Keratinocyte (primary cell): ENCODE results near the gene MYO9A. TPM values are rescaled to one million over a fixed set of nuclear protein-coding genes. Genes with fewer than 3 reads are reported as not detected.

Source experiments
- DNase-seq: peaks from one replicate; pipeline ENCODE4 v3.0.0-alpha.2; 2011; ENCODE audit warnings: low read depth, missing footprints, low spot score
- FAIRE-seq: peaks from 2 replicates; lab custom pipeline; 2011; peaks lifted over from hg19 to GRCh38; lab: Jason Lieb, UNC
- H2AFZ ChIP-seq: 2 replicates; pipeline ENCODE4 v1.6.0; 2012; ENCODE audit warnings: low read length, control low read depth, inconsistent platforms; ENCODE audit not compliant: control insufficient read depth
- H3K27ac ChIP-seq: 2 replicates; pipeline ENCODE4 v1.5.1; 2011; ENCODE audit warnings: low read length; ENCODE audit not compliant: control insufficient read depth, insufficient read depth
- H3K27me3 ChIP-seq: 3 replicates; pipeline ENCODE4 v1.6.0; 2011; ENCODE audit warnings: low read length; ENCODE audit not compliant: control insufficient read depth, insufficient read depth; ENCODE audit errors: extremely low read depth
- H3K36me3 ChIP-seq, 2 experiments: 2 replicates in 1 of 2; 3 replicates in 1 of 2; pipeline ENCODE4 v1.5.1; 2011; ENCODE audit warnings: low read length in 2 of 2, mild to moderate bottlenecking in 1 of 2; ENCODE audit not compliant: control insufficient read depth in 2 of 2, insufficient read depth in 2 of 2; ENCODE audit errors: extremely low read depth in 1 of 2
- H3K4me1 ChIP-seq: 3 replicates; pipeline ENCODE4 v1.5.1; 2011; ENCODE audit warnings: low read length; ENCODE audit not compliant: control insufficient read depth, insufficient read depth; ENCODE audit errors: extremely low read depth
- H3K4me2 ChIP-seq: 3 replicates; pipeline ENCODE4 v1.6.0; 2011; ENCODE audit warnings: low read depth, low read length; ENCODE audit not compliant: control insufficient read depth, insufficient read depth; ENCODE audit errors: extremely low read depth
- H3K4me3 ChIP-seq, 3 experiments: fragments of 200-600 bp in 1 of 3; sonication (generic) in 1 of 3; 2 replicates in 2 of 3; 3 replicates in 1 of 3; pipeline ENCODE4 v1.5.1; 2011 to 2016; ENCODE audit warnings: low read length in 3 of 3, mild to moderate bottlenecking in 3 of 3, control low read depth in 2 of 3, inconsistent platforms in 1 of 3, low read depth in 1 of 3, mixed read lengths in 1 of 3, mixed run types in 1 of 3, moderate library complexity in 1 of 3; ENCODE audit not compliant: control insufficient read depth in 2 of 3, insufficient read depth in 2 of 3; ENCODE audit errors: extremely low read depth in 1 of 3
- H3K79me2 ChIP-seq: 2 replicates; pipeline ENCODE4 v1.6.0; 2012; ENCODE audit warnings: low read length; ENCODE audit not compliant: control insufficient read depth, insufficient read depth
- H3K9ac ChIP-seq: 3 replicates; pipeline ENCODE4 v1.6.0; 2011; ENCODE audit warnings: low read length; ENCODE audit not compliant: control insufficient read depth, insufficient read depth; ENCODE audit errors: extremely low read depth
- H3K9me1 ChIP-seq: 3 replicates; pipeline ENCODE4 v1.6.0; 2011; ENCODE audit warnings: low read length; ENCODE audit not compliant: control insufficient read depth, insufficient read depth; ENCODE audit errors: extremely low read depth
- H3K9me3 ChIP-seq: 2 replicates; pipeline ENCODE4 v1.5.1; 2012; ENCODE audit warnings: low read depth, low read length; ENCODE audit not compliant: control insufficient read depth
- H4K20me1 ChIP-seq: 3 replicates; pipeline ENCODE4 v1.6.0; 2011; ENCODE audit warnings: low read length; ENCODE audit not compliant: control insufficient read depth, insufficient read depth; ENCODE audit errors: extremely low read depth
- EZH2 ChIP-seq: IDR thresholded peaks from one replicate; pipeline ENCODE4 v1.6.1; 2012; ENCODE audit warnings: inconsistent platforms, mild to moderate bottlenecking, low read length, moderate library complexity
- dilution Hi-C: fragments of 300-500 bp; cut with MboI; formaldehyde crosslinking; loops from one replicate; pipeline ENCODE4 v1.7.0; 2020; ENCODE audit warnings: low sequenced_read_pairs; ENCODE audit not compliant: extremely low pct_ligation_motif_present
- polyA plus RNA-seq, 5 experiments: library from polyadenylated mRNA; depleted of rRNA in 3 of 5; stranded (reverse) in 3 of 5; stranded (forward) in 1 of 5; unstranded in 1 of 5; fragments of >200 nt; gene quantifications; 1 replicate in 1 of 5; 2 replicates in 3 of 5; 3 replicates in 1 of 5; pipeline versions ENCODE4 v1.2.1 to v1.2.3, GENCODE V29; 2011 to 2012; ENCODE audit warnings: missing spikeins in 2 of 5, low read depth in 1 of 5, low replicate concordance in 1 of 5
- TF ChIP-seq, protein P1 (sequence below), 3 experiments: IDR thresholded peaks in 1 of 3; conservative IDR thresholded peaks in 1 of 3; optimal IDR thresholded peaks in 1 of 3; 2 replicates in 2 of 3; 3 replicates in 1 of 3; pipeline versions ENCODE3 to v1.5.1; 2011; ENCODE audit warnings: low read length in 3 of 3, mild to moderate bottlenecking in 3 of 3, moderate library complexity in 2 of 3, control low read depth in 1 of 3, inconsistent platforms in 1 of 3; ENCODE audit not compliant: insufficient read depth in 2 of 3; ENCODE audit errors: extremely low read depth in 1 of 3

The MYO9A gene
- polyA plus RNA-seq, 1 donor (not counting 4 experiments of a cell fraction or from before 2014, with no cell fraction given), result 10.6 TPM

DNA sequence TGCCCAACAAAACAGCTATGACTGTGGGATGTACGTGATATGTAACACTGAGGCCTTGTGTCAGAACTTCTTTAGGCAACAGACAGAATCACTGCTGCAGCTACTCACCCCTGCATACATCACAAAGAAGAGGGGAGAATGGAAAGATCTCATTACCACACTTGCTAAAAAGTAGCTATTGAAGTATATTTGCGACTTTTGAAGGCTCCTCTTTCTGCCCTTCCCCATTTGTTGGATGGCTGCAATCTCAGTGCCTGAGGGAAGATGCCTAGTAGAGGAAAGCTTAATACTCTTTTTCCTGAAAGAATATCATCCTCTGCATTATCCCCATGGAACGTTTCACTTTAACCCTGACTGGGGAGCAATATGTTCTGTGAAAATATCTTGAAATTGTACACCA, 22.1 kb upstream of the MYO9A start:
- Histone ChIP-seq H3K79me2 (no peaks in the 10 kb centered on the region), H3K36me3 (no peaks in the 10 kb centered on the region), H3K9me3 (no peaks in the 10 kb centered on the region), H2AFZ (no peak overlapping the region), H3K4me2 (no peak overlapping the region), H3K4me3 (no peak overlapping the region), H3K4me1 (no peaks in the 10 kb centered on the region), H3K27me3 (no peaks in the 10 kb centered on the region), H4K20me1 (no peaks in the 10 kb centered on the region), H3K9me1 (no peaks in the 10 kb centered on the region), H3K27ac (no peak overlapping the region), H3K9ac (no peak overlapping the region)
- dilution Hi-C loops, result no loop called here
- DNase-seq, result no peak
- FAIRE-seq, result no peak
- TF ChIP-seq, protein P1, sequence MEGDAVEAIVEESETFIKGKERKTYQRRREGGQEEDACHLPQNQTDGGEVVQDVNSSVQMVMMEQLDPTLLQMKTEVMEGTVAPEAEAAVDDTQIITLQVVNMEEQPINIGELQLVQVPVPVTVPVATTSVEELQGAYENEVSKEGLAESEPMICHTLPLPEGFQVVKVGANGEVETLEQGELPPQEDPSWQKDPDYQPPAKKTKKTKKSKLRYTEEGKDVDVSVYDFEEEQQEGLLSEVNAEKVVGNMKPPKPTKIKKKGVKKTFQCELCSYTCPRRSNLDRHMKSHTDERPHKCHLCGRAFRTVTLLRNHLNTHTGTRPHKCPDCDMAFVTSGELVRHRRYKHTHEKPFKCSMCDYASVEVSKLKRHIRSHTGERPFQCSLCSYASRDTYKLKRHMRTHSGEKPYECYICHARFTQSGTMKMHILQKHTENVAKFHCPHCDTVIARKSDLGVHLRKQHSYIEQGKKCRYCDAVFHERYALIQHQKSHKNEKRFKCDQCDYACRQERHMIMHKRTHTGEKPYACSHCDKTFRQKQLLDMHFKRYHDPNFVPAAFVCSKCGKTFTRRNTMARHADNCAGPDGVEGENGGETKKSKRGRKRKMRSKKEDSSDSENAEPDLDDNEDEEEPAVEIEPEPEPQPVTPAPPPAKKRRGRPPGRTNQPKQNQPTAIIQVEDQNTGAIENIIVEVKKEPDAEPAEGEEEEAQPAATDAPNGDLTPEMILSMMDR (optimal IDR thresholded peaks at IDR 0.05 in 1 of 3, IDR thresholded peaks at IDR 0.05 in 1 of 3, conservative IDR thresholded peaks at IDR 0.05 in 1 of 3; ENCODE audit: extremely low read depth in 1 of 3, insufficient read depth in 2 of 3, low read length in 3 of 3), result no peak
- TF ChIP-seq EZH2, result no peak

DNA sequence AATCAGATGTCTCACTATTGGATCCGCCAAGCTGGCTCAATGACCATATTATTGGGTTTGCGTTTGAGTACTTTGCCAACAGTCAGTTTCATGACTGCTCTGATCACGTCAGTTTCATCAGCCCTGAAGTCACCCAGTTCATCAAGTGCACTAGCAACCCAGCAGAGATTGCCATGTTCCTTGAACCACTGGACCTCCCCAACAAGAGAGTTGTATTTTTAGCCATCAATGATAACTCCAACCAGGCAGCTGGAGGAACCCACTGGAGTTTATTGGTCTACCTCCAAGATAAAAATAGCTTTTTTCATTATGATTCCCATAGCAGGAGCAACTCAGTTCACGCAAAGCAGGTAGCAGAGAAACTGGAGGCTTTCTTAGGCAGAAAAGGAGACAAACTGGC, 21.7 kb upstream of the MYO9A start:
- no peak overlapping the region for H3K27ac ChIP-seq
- dilution Hi-C loops, result no loop called here

More for the DNA sequence above, 21.7 kb upstream of the MYO9A start:
- DNase-seq, result no peak
- FAIRE-seq, result no peak
- Histone ChIP-seq H3K9me1 (no peaks in the 10 kb centered on the region), H3K9ac (no peak overlapping the region), H2AFZ (no peak overlapping the region), H3K4me3 (no peak overlapping the region), H3K9me3 (no peaks in the 10 kb centered on the region), H3K4me1 (no peaks in the 10 kb centered on the region), H3K36me3 (no peaks in the 10 kb centered on the region), H3K79me2 (no peaks in the 10 kb centered on the region), H4K20me1 (no peaks in the 10 kb centered on the region), H3K27me3 (no peaks in the 10 kb centered on the region), H3K4me2 (no peak overlapping the region)
- TF ChIP-seq, protein P1 (optimal IDR thresholded peaks at IDR 0.05 in 1 of 3, IDR thresholded peaks at IDR 0.05 in 1 of 3, conservative IDR thresholded peaks at IDR 0.05 in 1 of 3; ENCODE audit: extremely low read depth in 1 of 3, insufficient read depth in 2 of 3, low read length in 3 of 3), result no peak
- TF ChIP-seq EZH2, result no peak
